Epidermal melanocyte (primary cell): Measurements from ENCODE around the gene VAMP8.
"Not testable (repeated sequence)": the region's sequence is repeated elsewhere in the genome, so short reads cannot be mapped to it uniquely, and the experiment has no call there.

Source experiments
- DNase-seq: peaks from one replicate; pipeline ENCODE4 v3.0.0; 2011; ENCODE audit warnings: low spot score; ENCODE audit not compliant: insufficient read length

VAMP8 gene

GRCh38 chr2:85547089-85547858 lies 30.1 kb upstream of the VAMP8 start:
- no peak for DNase-seq

DNA sequence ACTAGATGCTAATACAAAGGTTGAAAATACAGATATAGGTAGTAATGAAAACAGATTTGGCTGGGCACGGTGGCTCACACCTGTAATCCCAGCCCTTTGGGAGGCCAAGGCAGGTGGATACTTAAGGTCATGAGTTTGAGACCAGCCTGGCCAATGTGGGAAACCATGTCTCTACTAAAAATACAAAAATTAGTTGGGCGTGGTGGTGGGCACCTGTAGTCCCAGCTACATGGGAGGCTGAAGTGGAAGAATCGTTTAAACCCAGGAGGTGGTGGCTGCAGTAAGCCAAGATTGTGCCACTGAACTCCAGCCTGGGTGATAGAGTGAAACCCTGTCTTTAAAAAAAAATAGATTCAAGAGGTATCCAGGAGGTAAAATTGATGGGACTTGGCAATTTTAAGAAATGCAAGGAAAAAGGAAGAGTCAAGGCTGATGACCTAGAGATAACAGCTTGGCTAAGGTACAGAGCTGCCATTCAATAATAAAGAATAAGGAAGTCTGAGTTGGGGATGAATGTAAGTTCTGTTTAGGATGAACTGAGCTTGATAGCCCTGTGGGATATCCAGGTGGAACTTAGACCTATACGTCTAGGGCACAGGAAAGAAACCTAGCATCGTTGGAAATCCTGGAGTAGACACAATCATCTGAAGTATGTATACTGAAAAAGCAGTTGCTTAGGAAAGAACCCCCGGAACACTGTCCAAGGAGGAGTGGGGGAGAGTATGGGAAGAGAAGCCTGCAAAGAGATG lies 29.4 kb upstream of the VAMP8 start:
- DNase-seq = no peak

DNA sequence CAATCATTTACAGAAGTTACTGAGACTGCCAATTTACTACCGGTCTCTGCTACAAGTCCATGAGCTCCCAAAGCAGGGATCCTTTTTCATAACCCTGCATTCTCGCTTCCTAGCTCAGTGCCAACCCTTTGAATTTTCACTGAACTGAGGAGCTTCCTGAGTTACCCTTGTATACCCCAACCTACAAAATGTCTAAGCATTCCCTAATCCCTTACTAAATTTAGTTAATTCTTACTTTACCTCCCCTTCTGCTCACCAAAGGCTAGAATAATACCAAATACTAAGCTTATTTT lies 28.8 kb upstream of the VAMP8 start:
- DNase-seq = no peak

DNA sequence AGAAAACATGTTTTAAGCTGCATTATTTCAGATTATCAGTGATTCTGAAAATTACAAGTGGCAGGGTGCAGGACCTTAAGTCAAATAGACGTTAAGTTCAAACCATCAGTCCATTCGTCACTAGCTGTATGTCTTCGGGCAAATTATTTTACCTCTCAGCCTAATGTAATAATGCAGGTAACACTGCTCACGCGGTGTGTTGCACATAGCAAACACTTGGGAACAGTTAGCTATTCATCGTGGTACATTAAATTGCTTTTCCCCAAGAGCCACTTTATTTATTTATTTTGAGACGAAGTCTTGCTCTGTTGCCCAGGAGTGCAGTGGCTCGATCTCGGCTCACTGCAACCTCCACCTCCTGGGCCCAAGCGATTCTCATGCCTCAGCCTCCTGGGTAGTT lies 28.3 kb upstream of the VAMP8 start:
- DNase-seq = no peak

GRCh38 chr2:85549826-85550225 lies 27.6 kb upstream of the VAMP8 start:
- peak; percentile 49 for DNase-seq

DNA sequence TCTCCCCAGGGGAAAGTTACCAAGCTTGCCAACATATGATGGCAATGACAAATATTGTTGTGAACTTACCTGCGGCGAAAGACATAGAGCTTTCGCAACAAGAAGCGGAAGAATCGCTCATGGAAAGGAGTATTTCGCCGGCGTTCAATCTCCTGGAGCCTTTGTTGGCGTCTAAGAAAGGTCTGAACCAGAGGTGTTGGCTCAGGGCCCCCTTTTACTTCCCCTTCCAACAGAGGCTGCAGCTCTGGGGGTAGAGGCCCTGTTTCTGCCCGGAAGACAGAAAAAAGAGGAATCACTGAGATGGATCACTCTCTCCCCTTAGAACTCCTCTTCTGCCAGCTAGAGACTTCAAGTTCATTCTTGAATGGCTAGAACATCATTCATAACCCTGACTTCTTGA lies 26.9 kb upstream of the VAMP8 start:
- DNase-seq = no peak

DNA sequence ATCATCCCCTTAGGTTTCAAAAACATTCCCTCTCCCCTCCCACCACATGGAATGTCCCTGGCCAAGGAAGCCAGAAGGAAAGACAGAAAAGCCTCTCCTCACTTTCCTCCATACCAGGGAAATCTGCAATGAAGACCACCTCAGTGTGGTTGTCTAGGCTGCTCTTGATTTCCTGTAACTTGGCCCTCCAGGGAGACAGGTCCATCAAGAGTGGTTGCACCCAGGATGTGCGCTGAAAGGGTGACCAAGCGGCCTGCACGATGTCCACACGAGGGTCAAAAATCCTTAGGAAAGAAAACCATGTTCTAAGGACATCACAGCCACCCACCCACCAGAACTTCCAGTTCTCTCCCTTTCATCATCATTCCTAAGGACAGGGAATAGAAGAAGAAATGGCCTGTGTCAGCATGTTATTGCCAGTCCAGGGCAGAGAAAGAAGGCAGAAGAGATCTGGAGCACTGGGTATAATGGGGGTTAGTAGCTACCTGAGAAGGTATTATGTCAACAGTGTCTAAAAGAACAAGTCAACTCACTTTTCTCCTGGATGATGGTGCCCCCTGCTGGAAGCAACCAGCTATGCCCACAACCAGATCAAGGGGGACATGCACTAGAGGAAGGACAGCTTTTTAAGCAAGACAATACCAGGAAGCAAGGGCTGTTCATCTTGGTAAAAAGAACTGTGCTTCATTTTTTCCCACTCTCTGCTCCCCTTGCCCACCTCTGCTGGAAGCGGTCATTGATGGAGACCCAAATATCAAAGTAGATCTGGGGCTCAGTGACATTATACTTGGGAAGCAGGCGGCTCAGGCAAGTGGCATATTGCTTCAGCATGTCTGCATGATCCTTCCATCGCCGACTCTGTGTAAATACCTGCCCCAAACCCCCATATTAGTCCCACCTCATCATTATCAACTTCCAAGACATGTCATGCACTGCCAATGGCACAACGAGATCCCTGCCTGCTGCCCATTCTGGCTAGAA lies 25.4 kb upstream of the VAMP8 start:
- peak; percentile 60 for DNase-seq

DNA sequence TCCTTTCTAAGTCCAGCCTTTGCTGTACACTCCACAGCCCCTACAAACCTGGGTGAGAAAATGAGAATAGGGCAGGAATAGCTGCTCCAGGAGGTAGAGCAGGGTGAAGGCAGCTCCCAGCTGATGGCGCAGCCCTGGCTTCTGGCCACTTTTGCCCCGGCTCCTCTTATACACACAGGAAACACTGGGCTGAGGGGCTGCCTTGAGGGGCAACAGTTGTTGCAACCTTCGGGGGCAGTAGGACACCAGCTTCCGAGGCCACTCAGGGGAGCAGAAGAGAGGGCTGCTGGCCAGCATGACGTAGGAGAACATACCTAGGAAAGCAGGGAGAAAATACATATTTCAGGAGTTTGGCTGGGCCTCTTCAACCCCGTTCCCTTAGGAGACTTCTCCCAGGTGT lies 24.2 kb upstream of the VAMP8 start:
- DNase-seq = no peak

- no peak for DNase-seq
Measured at GRCh38 chr2:85554980-85555612, 22.3 kb upstream of the VAMP8 start.

- no peak for DNase-seq
Measured at GRCh38 chr2:85557130-85557529, 20.3 kb upstream of the VAMP8 start.

GRCh38 chr2:85558160-85558559 lies 19.2 kb upstream of the VAMP8 start:
- DNase-seq = no peak

DNA sequence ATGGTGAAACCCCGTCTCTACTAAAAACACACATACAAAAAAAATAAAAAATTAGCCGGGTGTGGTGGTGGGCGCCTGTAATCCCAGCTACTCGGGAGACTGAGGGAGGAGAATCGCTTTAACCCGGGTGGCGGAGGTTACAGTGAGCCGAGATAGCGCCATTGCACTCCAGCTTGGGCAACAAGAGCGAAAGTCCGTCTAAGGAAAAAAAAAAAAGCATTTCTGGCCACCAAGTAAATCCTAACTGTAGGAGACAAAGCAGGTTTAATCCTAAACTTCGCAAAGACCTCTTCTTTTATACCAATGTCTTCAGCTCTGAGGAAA lies 17.0 kb upstream of the VAMP8 start:
- not testable (repeated sequence) for DNase-seq

- no peak for DNase-seq
Measured at GRCh38 chr2:85560812-85561279, 16.5 kb upstream of the VAMP8 start.

DNA sequence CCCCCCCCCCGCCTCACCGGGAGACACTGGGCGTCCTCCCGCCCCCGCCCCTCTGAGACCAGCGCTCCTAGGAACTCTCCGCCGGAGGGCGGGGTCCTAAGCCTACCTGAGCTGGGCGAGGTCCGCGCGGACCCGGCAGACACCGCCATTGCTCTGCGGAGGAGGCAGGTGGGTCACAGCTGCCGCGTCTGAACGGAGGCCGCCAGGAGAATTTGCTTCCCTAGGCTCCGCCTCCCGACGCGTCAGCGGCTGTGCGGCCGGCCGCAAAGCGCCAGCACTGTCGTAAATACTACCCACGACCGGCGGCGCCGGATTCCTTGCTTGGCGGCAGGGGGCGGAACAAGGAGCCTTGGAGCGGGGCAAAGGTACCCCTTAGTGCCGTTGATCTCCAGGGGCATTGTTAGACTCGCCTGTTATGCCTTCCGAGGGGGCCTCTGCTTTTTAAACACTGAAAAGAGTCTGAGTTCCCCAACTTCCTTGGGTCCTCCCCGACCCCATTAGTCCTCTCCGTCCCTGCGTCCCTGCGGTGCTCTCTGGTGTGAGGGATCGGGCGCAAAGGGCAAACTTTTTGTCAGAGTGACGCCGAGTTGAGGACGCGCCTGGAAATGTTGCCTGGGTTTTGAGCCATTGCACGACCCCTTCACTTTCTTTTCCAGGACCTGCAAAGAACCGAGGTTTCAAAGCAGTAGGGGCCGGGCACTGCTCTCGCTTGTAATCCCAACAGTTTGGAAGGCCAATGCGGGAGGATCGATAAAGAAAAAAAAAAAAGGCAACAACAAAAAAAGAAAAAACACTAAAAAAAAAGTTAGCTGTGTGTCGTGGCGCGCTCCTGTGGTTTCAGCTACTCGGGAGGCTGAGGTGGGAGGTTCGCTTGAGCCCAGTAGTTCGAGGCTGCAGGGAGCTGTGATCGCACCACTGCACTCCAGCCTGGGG lies 15.8 kb upstream of the VAMP8 start, which contains the start of gene GGCX:
Gene GGCX (minus strand): TSS at position 214 of the 933 bp plus-strand sequence. CDS start 65 bp downstream, at position 149.
- peak; percentile 90 for DNase-seq

DNA sequence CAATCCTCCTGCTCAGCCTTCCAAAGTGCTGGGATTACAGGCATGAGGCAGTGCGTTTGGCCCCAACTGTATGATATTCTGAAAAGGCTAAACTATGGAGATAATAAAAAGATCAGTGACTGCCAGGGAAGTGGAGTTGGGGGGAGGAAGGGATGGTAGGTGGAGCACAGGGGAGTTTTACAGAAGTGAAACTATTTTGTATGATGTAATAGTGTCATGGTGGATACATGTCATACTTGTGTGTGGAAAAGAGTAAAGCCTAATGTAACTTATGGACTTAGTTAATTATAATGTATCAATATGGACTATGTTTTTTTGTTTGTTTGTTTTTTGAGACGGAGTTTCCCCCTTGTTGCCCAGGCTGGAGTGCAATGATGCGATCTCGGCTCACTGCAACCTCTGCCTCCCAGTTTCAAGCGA lies 13.2 kb upstream of the VAMP8 start:
- no peak for DNase-seq

DNA sequence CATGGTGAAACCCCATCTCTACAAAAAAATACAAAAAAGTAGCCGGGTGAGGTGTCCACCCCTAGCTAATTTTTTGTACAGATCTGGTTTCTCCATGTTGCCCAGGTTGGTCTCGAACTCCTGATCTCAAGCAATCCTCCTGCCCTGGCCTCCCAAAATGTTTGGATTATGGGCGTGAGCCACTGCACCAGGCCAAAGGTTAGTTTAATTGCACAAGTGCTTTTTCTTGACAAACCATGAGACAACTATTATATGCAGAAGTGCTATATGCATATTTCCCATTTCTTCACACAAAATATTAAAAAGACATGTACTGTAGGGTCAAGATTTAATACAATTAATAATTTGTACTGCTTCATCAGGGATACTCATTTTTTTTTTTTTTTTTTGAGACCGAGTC lies 11.1 kb upstream of the VAMP8 start:
- DNase-seq = no peak

DNA sequence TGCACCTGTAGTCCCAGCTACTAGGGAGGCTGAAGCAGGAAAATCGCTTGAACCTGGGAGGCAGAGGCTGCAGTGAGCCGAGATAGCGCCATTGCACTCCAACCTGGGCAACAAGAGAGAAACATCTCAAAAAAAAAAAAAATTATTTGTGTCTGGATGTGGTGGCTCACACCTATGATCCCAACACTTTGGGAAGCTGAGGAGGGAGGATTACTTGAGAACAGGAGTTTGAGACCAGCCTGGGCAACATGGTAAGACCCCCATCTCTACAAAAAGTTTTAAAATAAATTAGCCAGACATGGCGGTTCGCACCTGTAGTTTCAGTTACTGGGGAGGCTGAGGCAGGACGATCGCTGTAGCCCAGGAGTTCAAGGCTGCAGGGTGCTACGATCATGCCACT lies 1.6 kb upstream of the VAMP8 start:
- no peak for DNase-seq

DNA sequence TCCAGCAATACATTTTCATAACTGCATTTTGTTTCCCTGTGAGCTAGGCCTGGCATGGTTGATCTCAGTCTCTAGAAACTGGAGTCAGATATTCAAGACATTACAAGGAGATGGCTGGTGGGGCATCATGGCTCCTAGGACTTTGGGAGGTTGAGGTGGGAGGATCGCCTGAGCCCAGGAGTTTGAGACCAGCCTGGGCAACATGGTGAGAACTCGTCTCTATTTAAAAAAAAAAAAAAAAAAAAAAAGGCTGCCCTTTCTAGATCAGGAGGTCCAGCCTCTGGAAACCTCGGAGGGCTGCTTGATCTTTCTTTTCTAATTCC lies 362 bp upstream of the VAMP8 start:
- DNase-seq = no peak

DNA sequence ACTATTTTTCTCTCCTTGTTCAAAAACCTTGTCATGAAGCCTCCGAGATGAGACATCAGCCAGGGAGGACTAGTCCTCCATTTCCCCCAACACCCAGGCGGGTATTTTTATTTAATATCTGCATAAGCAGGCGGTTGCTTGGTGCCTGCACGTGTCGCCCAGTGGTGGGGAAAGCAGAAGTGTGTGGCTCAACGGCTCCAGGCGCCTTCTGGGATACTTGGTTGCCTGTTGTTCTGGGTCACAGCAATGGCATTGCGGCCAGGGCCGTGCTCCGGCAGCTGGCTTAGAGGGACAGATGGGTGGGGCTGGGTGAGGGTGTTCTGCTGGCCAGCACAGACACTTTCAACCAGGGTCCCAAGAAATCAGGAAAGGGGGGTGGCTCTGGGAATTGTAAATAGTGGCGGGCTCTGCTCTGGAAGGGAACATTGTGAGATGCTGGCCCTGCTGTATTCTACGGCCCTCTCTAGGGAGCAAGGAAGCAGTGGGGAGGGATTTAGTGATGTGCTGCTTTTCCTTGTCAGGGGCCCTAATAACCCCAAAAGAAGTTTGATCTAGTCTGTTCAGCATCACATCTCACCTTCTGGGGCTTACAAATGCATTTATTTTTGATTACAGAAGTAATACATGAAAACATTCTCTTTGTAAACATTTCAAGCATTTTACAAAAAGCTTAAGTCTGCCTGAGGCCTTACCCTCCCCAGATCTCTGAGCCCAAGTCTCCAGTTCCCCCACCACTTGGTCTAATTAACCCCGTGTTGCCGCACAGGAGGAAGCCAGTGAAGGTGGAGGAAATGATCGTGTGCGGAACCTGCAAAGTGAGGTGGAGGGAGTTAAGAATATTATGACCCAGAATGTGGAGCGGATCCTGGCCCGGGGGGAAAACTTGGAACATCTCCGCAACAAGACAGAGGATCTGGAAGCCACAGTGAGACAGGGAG lies 1.1 kb downstream of the VAMP8 start:
- no peak for DNase-seq
